ENCODE results near the gene IMPA2. TPM values are rescaled to one million over a fixed set of nuclear protein-coding genes. Genes with fewer than 3 reads are reported as not detected.

IMPA2 gene
- total RNA-seq, 3 donors from 2014 or later (not counting 1 experiment from before 2014, with no cell fraction given), result 2.7 to 6.6 (median 3.6) TPM

GRCh38 chr18:12048010-12048826 is 66.9 kb downstream of the IMPA2 start:
- H3K27me3 ChIP-seq (ENCODE audit: control insufficient read depth, insufficient read depth, low read length), result no peaks in the 10 kb centered on the region
- WGBS (ENCODE audit: insufficient coverage), result 91% methylated on average over 20 of the region's 20 CpGs
- H3K36me3 ChIP-seq (ENCODE audit: control insufficient read depth, insufficient read depth, low read length), result no peaks in the 10 kb centered on the region
- ATAC-seq (no peak), DNase-seq (no peak)
- H3K27ac ChIP-seq (ENCODE audit: low read length), result no peak overlapping the region
- Mint-ChIP-seq H3K4me3 (no peak overlapping the region), H3K4me1 (no peaks in the 10 kb centered on the region), H3K9me3 (no peaks in the 10 kb centered on the region), H3K27ac (no peak overlapping the region), H3K36me3 (no peaks in the 10 kb centered on the region), H3K27me3 (ENCODE audit: low read depth in 2 of 2) (peaks cover 2 to 28% of the 10 kb centered on the region in 2 donors)
- TF ChIP-seq, protein P1, sequence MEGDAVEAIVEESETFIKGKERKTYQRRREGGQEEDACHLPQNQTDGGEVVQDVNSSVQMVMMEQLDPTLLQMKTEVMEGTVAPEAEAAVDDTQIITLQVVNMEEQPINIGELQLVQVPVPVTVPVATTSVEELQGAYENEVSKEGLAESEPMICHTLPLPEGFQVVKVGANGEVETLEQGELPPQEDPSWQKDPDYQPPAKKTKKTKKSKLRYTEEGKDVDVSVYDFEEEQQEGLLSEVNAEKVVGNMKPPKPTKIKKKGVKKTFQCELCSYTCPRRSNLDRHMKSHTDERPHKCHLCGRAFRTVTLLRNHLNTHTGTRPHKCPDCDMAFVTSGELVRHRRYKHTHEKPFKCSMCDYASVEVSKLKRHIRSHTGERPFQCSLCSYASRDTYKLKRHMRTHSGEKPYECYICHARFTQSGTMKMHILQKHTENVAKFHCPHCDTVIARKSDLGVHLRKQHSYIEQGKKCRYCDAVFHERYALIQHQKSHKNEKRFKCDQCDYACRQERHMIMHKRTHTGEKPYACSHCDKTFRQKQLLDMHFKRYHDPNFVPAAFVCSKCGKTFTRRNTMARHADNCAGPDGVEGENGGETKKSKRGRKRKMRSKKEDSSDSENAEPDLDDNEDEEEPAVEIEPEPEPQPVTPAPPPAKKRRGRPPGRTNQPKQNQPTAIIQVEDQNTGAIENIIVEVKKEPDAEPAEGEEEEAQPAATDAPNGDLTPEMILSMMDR (IDR thresholded peaks at IDR 0.05), result no peak
- peaks cover 5% of the 10 kb centered on the region for H3K4me1 ChIP-seq (ENCODE audit: control insufficient read depth, insufficient read depth, low read length)
- no peaks in the 10 kb centered on the region for H3K9me3 ChIP-seq (ENCODE audit: control insufficient read depth, insufficient read depth, low read length)
- intact Hi-C loops (cut with micrococcal nuclease), result no loop called here
- H3K4me3 ChIP-seq (ENCODE audit: low read length), result no peak overlapping the region

GRCh38 chr18:12048827-12049175 is 67.5 kb downstream of the IMPA2 start:
- Histone ChIP-seq H3K9me3 (ENCODE audit: control insufficient read depth, insufficient read depth, low read length) (no peaks in the 10 kb centered on the region), H3K4me1 (ENCODE audit: control insufficient read depth, insufficient read depth, low read length) (peaks cover 5% of the 10 kb centered on the region), H3K36me3 (ENCODE audit: control insufficient read depth, insufficient read depth, low read length) (no peaks in the 10 kb centered on the region), H3K27me3 (ENCODE audit: control insufficient read depth, insufficient read depth, low read length) (no peaks in the 10 kb centered on the region), H3K4me3 (ENCODE audit: low read length) (no peak overlapping the region), H3K27ac (ENCODE audit: low read length) (no peak overlapping the region)
- Mint-ChIP-seq H3K27ac (no peak overlapping the region), H3K4me1 (no peaks in the 10 kb centered on the region), H3K4me3 (no peak overlapping the region), H3K36me3 (no peaks in the 10 kb centered on the region), H3K27me3 (ENCODE audit: low read depth in 2 of 2) (peaks cover 2 to 31% of the 10 kb centered on the region in 2 donors), H3K9me3 (no peaks in the 10 kb centered on the region)
- WGBS (ENCODE audit: insufficient coverage), result 59% methylated on average over 2 of the region's 2 CpGs
- TF ChIP-seq, protein P1 (IDR thresholded peaks at IDR 0.05), result no peak
- ATAC-seq, result no peak
- DNase-seq, result no peak
- intact Hi-C loops (cut with micrococcal nuclease), result no loop called here

DNA sequence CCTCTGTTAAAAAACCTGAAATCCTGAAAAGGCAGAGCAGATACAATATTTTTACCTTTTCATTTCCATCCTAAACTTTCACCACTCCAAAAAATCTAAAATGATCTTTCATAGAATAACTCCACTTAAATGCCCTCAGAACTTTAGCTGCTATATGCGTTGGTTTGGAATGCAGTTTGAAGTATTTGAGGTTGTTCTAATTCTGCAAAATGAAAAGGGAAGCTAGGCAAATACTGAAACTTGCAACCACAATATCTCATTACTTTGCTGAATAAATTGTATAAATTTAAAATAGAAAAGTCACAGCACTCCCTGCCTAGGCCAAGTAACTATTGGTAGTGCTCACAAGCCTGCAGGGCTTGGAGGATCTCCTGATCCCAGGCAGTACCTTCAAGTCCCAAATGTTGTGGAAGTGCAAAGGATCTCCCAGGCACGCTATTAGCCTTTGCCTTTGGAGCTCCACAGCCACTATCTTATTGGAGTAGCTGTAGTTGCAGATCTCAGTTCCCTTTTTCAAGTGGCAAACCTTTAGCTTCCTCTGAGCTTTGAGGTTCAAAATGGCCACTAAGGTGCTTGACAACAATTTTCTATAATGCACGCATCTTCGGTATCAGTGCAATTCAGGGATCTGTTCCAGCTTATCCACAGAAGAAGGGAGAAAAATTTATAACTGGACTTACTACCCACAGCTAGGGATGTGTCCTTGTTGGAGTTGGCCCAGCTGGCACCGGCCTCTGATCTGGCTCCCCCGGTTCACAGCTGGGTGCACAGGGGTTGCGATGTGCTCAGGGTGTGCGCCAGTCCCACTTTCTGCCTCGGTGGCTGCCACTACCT is 68.9 kb downstream of the IMPA2 start:
- Mint-ChIP-seq H3K4me3 (no peak overlapping the region), H3K27ac (no peak overlapping the region), H3K9me3 (no peaks in the 10 kb centered on the region), H3K36me3 (no peaks in the 10 kb centered on the region), H3K4me1 (no peaks in the 10 kb centered on the region), H3K27me3 (ENCODE audit: low read depth in 2 of 2) (peaks cover 8 to 31% of the 10 kb centered on the region in 2 donors)
- ATAC-seq (no peak), DNase-seq (no peak)
- WGBS (ENCODE audit: insufficient coverage), result 59% methylated on average over 8 of the region's 9 CpGs
- Histone ChIP-seq H3K4me1 (ENCODE audit: control insufficient read depth, insufficient read depth, low read length) (peaks cover 5% of the 10 kb centered on the region), H3K9me3 (ENCODE audit: control insufficient read depth, insufficient read depth, low read length) (no peaks in the 10 kb centered on the region), H3K4me3 (ENCODE audit: low read length) (no peak overlapping the region), H3K27ac (ENCODE audit: low read length) (no peak overlapping the region), H3K36me3 (ENCODE audit: control insufficient read depth, insufficient read depth, low read length) (no peaks in the 10 kb centered on the region), H3K27me3 (ENCODE audit: control insufficient read depth, insufficient read depth, low read length) (no peaks in the 10 kb centered on the region)
- intact Hi-C loops (cut with micrococcal nuclease), result no loop called here
- TF ChIP-seq, protein P1 (IDR thresholded peaks at IDR 0.05), result no peak

All from natural killer cell (primary cell).